BJ (cell line): ENCODE results near the gene OGFR. TPM values are rescaled to one million over a fixed set of nuclear protein-coding genes. Genes with fewer than 3 reads are reported as not detected.
"Not testable (repeated sequence)": the region's sequence is repeated elsewhere in the genome, so short reads cannot be mapped to it uniquely, and the experiment has no call there.

ENCODE experiments used
- CTCF ChIA-PET: fragments of 350-600 bp; formaldehyde crosslinking; extraction: SDS; loops from one replicate; lab custom pipeline; 2021; ENCODE audit warnings: antibody characterized with exemption, inconsistent platforms; lab: Yijun Ruan, JAX
- POLR2A ChIA-PET: fragments of 300-600 bp; sonication (Branson Sonifier 250); formaldehyde crosslinking; extraction: SDS; loops from one replicate; lab custom pipeline; 2021; ENCODE audit warnings: antibody characterized with exemption; lab: Charles Lee
- DNase-seq: peaks from one replicate; pipeline ENCODE4 v3.0.0-alpha.2; 2011; ENCODE audit warnings: low read depth
- H3K27me3 ChIP-seq: 2 replicates; pipeline ENCODE4 v1.6.0; 2011; ENCODE audit warnings: low read length; ENCODE audit not compliant: control insufficient read depth, insufficient read depth
- H3K36me3 ChIP-seq: 2 replicates; pipeline ENCODE4 v1.5.1; 2011; ENCODE audit warnings: low read length; ENCODE audit not compliant: control insufficient read depth, insufficient read depth
- H3K4me3 ChIP-seq: 2 replicates; pipeline ENCODE4 v1.5.1; 2011; ENCODE audit warnings: low read depth, mild to moderate bottlenecking, control low read depth, low read length
- CTCF ChIP-seq: IDR thresholded peaks from 2 replicates; pipeline ENCODE4 v1.5.1; 2011; ENCODE audit warnings: low read depth, mild to moderate bottlenecking, control low read depth, inconsistent platforms, low read length, moderate library complexity; ENCODE audit not compliant: insufficient read depth
- polyA plus RNA-seq: library from polyadenylated mRNA; depleted of rRNA; stranded (reverse); fragments of >200 nt; gene quantifications from 2 replicates; pipeline ENCODE4 v1.2.3, GENCODE V29; 2011

OGFR gene
- polyA plus RNA-seq, 1 experiment = 34.2 TPM

GRCh38 chr20:62844182-62844581 is 39.5 kb downstream of the OGFR start:
- DNase-seq = no peak
- no peaks in the 10 kb centered on the region for H3K36me3 ChIP-seq
- H3K4me3 ChIP-seq = no peak overlapping the region
- ChIA-PET CTCF (no interaction called here), POLR2A (no interaction called here)
- H3K27me3 ChIP-seq = no peaks in the 10 kb centered on the region
- no peak for TF ChIP-seq CTCF

- POLR2A ChIA-PET = no interaction called here
- Histone ChIP-seq H3K4me3 (no peak overlapping the region), H3K27me3 (no peaks in the 10 kb centered on the region), H3K36me3 (no peaks in the 10 kb centered on the region)
- no peak for TF ChIP-seq CTCF
- CTCF ChIA-PET = interaction anchor here (0.8 to 1.4 kb wide), 2 partner anchors 9 to 37 kb away, joined by 3 read pairs; no protein-coding TSS in a partner anchor
- no peak for DNase-seq
Observed at GRCh38 chr20:62845416-62846160, 41.0 kb downstream of the OGFR start.

GRCh38 chr20:62846166-62846890 is 41.7 kb downstream of the OGFR start:
- POLR2A ChIA-PET = no interaction called here
- Histone ChIP-seq H3K36me3 (no peaks in the 10 kb centered on the region), H3K4me3 (no peak overlapping the region), H3K27me3 (no peaks in the 10 kb centered on the region)
- no peak for TF ChIP-seq CTCF
- CTCF ChIA-PET = interaction anchor here (0.8 to 1.8 kb wide), 3 partner anchors 8 to 38 kb away, joined by 3 to 4 read pairs (median 3); no protein-coding TSS in a partner anchor
- no peak for DNase-seq

GRCh38 chr20:62848917-62849316 is 44.3 kb downstream of the OGFR start:
- DNase-seq, H3K27me3 ChIP-seq, H3K36me3 ChIP-seq, H3K4me3 ChIP-seq, POLR2A ChIA-PET: not testable (repeated sequence)
- CTCF ChIA-PET = interaction anchor here (1.0 to 2.3 kb wide), 2 partner anchors 11 to 57 kb away, joined by 3 to 9 read pairs; no protein-coding TSS in a partner anchor

- peaks cover 3% of the 10 kb centered on the region for H3K36me3 ChIP-seq
- ChIA-PET POLR2A (no interaction called here), CTCF (interaction anchor here (2.3 kb wide), 1 partner anchor 58 kb away, joined by 9 read pairs; no protein-coding TSS in a partner anchor)
- H3K27me3 ChIP-seq = no peaks in the 10 kb centered on the region
- no peak for TF ChIP-seq CTCF
- H3K4me3 ChIP-seq = no peak overlapping the region
- DNase-seq = no peak
Observed at GRCh38 chr20:62849431-62849830, 44.8 kb downstream of the OGFR start.
